ENCODE data around the gene TAS2R1.
"Not testable (repeated sequence)": the region's sequence is repeated elsewhere in the genome, so short reads cannot be mapped to it uniquely, and the experiment has no call there.

The TAS2R1 gene

GRCh38 chr5:9621379-9621903 lies 8.7 kb downstream of the TAS2R1 start:
- no peak for DNase-seq

DNA sequence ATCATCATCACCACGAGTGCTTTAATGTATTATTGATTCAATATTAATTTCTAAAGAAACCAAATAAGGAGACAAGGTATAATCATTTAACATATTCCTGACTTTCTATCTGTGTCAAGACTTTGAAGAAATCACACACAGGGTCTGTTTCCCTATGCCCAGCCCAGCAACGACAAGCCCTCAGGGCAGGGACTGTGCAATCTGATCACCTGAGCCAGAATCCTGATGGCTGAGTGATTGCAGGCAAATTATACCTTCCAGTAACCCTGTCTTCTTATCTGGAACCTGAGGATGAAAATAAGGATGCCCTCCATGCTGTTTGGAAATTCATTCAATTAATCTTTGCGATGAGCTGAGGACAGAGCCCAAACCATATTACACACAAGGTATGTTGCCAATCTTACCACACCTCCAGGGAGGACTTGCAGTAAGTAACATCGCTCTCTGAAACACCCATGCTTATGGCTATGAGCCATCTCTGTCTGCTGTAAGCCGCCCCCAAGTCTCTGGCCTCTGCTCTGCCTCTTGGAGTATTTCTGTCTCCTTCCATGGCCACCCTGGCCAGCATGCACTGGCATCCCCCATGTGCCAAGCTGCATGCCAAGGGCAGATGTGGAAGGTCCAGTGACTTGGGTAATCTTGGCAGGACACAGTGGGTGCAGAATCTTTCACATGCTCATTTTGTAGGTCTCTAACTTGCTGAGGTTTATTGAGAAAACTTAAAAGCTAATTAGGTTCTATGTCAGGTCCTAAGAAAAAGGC lies 10.6 kb downstream of the TAS2R1 start:
- no peak for DNase-seq

- DNase-seq = no peak
These were observed 12.2 kb downstream of the TAS2R1 start for GRCh38 chr5:9617739-9618504.

- no peak for DNase-seq
These were observed 12.9 kb downstream of the TAS2R1 start for GRCh38 chr5:9617221-9617620.

- no peak for DNase-seq
These were observed 14.8 kb downstream of the TAS2R1 start for GRCh38 chr5:9615331-9615730.

DNA sequence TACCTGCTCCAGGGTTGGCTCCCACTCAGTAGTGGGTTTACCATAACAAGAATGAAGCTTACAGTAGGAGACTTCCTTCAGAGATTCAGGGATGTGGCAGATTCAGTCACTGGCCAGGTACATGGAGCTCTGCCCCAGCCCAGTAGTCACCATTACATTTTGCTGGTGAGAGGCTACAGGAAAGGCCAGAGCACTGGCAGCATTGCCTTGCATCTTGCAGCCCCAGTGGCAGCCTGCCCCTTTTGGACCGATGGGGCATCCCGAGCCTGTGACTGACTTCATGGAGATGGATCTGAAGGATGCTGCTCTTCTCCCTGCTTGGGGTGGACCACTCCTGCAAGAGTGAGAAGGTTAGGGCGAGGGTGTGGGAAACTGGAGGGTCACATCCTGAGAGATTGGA lies 16.8 kb downstream of the TAS2R1 start:
- DNase-seq = no peak

GRCh38 chr5:9610969-9611368 lies 19.2 kb downstream of the TAS2R1 start:
- no peak for DNase-seq

- no peak for DNase-seq
These were observed 19.8 kb downstream of the TAS2R1 start for GRCh38 chr5:9610364-9610763.

DNA sequence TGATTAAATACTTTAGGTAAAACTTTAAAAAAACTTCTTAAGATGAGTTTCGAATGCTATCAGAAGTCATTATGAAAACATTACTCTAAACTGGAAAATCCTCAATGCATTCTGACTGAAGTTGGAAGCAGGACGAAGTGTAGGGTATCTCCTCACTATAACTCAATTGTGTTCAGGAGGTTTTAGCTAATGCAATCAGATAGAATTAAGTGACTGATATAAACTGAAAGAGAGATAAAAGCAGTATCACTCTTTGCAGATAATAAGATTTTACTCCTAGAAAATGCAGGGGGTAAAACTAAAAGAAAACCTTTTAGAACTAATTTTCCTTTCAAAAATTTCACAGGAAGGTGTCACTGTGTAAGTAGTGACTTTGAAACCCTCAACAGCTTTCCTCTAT lies 22.1 kb downstream of the TAS2R1 start:
- no peak for DNase-seq

- DNase-seq = no peak
These were observed 24.9 kb downstream of the TAS2R1 start for GRCh38 chr5:9605041-9605838.

GRCh38 chr5:9604416-9604815 lies 25.7 kb downstream of the TAS2R1 start:
- DNase-seq = no peak

DNA sequence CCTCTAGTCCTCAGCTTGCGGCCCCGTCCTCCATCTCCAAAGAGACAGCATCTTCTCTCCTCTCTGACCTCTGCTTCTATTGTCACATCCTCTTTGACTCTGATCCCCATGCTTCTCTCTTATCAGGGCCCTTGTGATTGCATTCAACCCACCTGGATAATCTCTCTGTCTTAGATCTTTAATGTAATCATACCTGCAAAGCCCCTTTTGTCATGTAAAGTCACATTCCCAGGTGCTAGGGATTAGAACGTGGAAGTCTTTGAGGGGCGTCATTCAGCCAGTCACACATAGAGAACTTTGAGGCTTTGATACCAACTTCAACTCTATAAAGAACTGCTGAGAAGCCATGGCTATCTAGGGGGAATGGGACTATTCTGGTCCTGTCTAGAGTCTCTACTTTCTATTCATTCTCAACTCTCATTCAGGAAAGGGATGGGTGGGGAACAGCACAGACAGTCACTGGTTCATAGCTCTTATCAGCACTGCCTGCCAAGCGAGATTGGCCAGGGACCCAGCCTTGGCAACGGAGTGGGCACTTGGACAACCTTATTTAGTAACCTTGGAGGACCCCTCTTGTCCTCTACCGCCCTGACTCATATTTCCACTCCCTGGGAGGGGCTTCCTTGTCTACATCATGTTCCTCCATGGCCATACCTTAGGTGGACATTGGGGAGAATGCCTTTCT lies 29.0 kb downstream of the TAS2R1 start:
- no peak for DNase-seq

GRCh38 chr5:9599391-9599790 lies 30.8 kb downstream of the TAS2R1 start:
- no peak for DNase-seq

DNA sequence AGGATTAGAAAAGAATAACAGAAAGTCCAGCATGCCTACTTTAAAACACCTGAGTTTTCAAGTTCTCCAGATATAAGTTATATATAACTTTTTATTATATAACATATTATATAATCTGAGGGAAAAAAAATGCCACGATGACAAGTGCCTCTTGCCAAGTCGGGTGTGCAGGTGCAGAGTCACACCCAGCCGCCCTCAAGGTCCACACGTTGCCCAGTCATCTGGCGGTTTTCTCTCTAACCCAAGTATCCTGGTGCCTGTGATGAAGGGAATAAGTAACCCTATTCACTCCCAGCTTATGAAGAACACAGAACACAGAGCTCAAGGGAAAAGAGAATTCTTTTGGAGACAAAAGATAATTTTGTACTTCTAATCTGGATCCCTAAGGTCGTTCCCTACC lies 31.8 kb downstream of the TAS2R1 start:
- DNase-seq = not testable (repeated sequence)

- not testable (repeated sequence) for DNase-seq
These were observed 32.8 kb downstream of the TAS2R1 start for GRCh38 chr5:9597322-9597721.

DNA sequence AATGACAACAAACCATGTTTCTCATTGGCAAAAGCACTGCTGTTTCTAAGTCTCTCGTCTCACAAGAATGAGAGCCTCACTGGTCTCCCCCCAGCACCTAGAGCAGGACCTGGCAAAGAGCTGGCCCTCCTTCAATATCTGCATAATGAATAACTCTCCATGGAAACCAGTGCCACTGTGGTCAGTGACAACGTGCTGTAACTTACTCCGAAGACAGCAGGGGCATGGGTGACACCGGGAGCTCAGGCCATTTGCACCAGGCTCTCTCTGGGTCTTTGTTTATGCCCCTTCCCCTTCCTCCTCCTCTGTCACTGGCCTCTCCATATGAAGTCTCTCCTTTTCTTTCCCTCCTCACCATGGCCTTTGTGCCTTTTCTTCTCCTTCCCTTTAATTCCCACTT lies 33.3 kb downstream of the TAS2R1 start:
- no peak for DNase-seq

GRCh38 chr5:9596171-9596780 lies 33.9 kb downstream of the TAS2R1 start:
- DNase-seq = no peak

DNA sequence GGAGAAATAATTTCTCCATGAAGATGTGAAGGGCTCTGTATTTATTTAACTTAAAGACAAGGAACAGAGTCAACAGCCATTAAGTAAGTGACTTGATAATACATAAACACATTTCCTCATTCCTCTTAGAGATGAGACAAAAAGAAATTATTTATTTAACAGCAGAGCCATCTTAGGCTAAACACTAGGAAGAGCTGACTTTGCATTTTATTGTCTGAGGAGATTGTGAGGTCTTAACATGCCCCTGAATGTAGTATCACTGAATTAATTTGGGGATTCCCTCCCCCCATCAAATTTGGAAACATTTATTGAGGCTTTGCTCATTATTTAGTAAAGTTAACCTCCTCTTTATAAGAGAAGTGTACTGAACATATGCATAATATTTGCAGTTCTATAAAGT lies 35.2 kb downstream of the TAS2R1 start:
- DNase-seq = no peak

DNA sequence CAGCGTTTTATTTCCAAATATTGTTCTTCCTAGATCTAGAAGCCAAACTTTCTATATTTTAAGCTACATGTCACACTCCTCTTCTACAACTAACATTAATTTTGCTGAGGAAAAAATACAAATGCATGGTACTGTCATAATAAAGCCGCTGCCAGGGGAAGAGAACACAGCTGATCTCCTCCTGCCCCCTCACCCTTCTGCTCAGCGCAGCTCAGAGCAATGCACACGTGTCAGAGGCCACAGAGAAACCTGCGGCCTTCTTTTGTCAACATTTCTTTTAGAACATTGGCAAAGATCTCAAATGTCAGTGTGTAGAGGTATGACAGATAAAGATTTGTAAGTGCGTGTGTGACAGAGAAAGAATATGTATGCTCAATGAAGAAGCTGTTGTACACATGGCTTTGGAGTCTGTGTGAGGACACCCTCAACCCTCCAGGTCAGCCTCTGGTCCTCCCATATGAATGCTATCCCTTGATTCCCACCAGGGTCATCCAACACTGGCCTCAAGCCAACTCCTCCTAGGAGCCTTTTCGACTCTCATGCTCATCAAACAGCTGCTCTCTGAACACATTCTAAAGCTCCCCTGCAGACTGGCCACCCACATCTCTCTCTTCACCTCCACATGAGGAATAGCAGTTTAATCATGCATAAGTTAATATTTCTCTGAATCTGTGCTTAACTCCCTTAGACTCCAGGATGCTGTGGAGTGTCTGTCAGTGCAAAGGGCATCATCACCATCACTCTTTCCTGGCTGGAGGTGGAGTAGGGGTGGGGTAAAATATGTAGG lies 40.9 kb downstream of the TAS2R1 start:
- DNase-seq = no peak

DNA sequence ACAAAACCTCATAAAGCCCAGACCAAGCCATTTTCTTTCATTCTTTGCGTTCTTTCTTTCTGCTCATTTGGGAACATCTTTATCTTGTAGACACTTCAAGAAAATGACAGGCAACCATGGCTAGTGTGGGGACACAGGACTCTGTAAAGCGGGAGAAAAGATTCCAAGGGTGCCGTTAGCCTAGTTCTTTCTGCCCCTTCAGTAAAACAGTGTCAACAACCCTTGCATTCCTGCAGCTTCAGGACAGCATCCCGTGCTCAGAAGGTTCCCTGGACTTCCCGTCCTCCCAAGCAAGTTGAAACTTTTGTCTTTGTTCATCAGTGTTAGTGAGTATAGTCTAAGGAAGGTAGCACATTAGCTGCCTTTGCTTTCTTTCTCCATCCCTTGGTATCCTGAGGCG lies 41.9 kb downstream of the TAS2R1 start:
- no peak for DNase-seq

- DNase-seq = no peak
These were observed 43.0 kb downstream of the TAS2R1 start for GRCh38 chr5:9587135-9587534.

- DNase-seq = no peak
These were observed 47.7 kb downstream of the TAS2R1 start for GRCh38 chr5:9582406-9582805.

All from 8988T (cell line).